MM.1S (cell line): ENCODE data around the gene SEL1L.
"Not testable (repeated sequence)": the region's sequence is repeated elsewhere in the genome, so short reads cannot be mapped to it uniquely, and the experiment has no call there.

Experiments used
- DNase-seq: peaks from one replicate; pipeline ENCODE4 v3.0.0-alpha.2; 2015
- H2AFZ ChIP-seq: fragments of 300-600 bp; sonication (generic); 2 replicates; pipeline ENCODE4 v1.6.0; 2016; ENCODE audit warnings: antibody characterized with exemption, low read length
- H3F3A ChIP-seq: fragments of 300-600 bp; sonication (generic); 2 replicates; pipeline ENCODE4 v1.6.1; 2016; ENCODE audit warnings: mild to moderate bottlenecking, antibody characterized with exemption, low read length, moderate library complexity, mixed read lengths; ENCODE audit not compliant: insufficient read depth
- H3K27ac ChIP-seq: fragments of 300-600 bp; sonication (generic); 2 replicates; pipeline ENCODE4 v1.5.1; 2016; ENCODE audit warnings: mild to moderate bottlenecking, low read length
- H3K27me3 ChIP-seq: fragments of 300-600 bp; sonication (generic); replicated peaks from 2 replicates; pipeline ENCODE4 v1.6.0; 2016; ENCODE audit warnings: low read length; ENCODE audit not compliant: insufficient read depth
- H3K36me3 ChIP-seq: fragments of 300-600 bp; sonication (generic); replicated peaks from 2 replicates; pipeline ENCODE4 v1.6.1; 2016; ENCODE audit warnings: mild to moderate bottlenecking, low read length, mixed read lengths; ENCODE audit not compliant: insufficient read depth
- H3K4me1 ChIP-seq: fragments of 300-600 bp; sonication (generic); 2 replicates; pipeline ENCODE4 v1.6.1; 2016; ENCODE audit warnings: low read length, mixed read lengths
- H3K4me2 ChIP-seq: fragments of 300-600 bp; sonication (generic); 2 replicates; pipeline ENCODE4 v1.6.0; 2016; ENCODE audit warnings: low read depth, low read length
- H3K4me3 ChIP-seq: fragments of 300-600 bp; sonication (generic); 2 replicates; pipeline ENCODE4 v1.5.1; 2016; ENCODE audit warnings: low read length, mixed read lengths
- H3K79me2 ChIP-seq: fragments of 300-600 bp; sonication (generic); 2 replicates; pipeline ENCODE4 v1.6.1; 2016; ENCODE audit warnings: mixed run types, low read length, mixed read lengths
- H3K9ac ChIP-seq: fragments of 300-600 bp; sonication (generic); 2 replicates; pipeline ENCODE4 v1.6.1; 2016; ENCODE audit warnings: low read length, mixed read lengths
- H3K9me2 ChIP-seq: fragments of 300-600 bp; sonication (generic); replicated peaks from 2 replicates; pipeline ENCODE4 v1.6.1; 2016; ENCODE audit warnings: mild to moderate bottlenecking, low read length, mixed read lengths; ENCODE audit not compliant: insufficient read depth
- H3K9me3 ChIP-seq: fragments of 300-600 bp; sonication (generic); replicated peaks from 2 replicates; pipeline ENCODE4 v1.6.1; 2016; ENCODE audit warnings: mild to moderate bottlenecking, low read length, mixed read lengths; ENCODE audit not compliant: insufficient read depth
- H4K20me1 ChIP-seq: fragments of 300-600 bp; sonication (generic); 2 replicates; pipeline ENCODE4 v1.6.1; 2016; ENCODE audit warnings: mild to moderate bottlenecking, low read length, moderate library complexity, mixed read lengths; ENCODE audit not compliant: insufficient read depth
- CTCF ChIP-seq: fragments of 300-600 bp; sonication (generic); IDR thresholded peaks from 2 replicates; pipeline ENCODE4 v1.5.1; 2016; ENCODE audit warnings: antibody characterized with exemption, low read length, mixed read lengths
- EZH2 ChIP-seq: fragments of 300-600 bp; sonication (generic); optimal IDR thresholded peaks from 2 replicates; pipeline ENCODE3; 2017; ENCODE audit warnings: low read depth, mild to moderate bottlenecking, antibody characterized with exemption, low read length, mixed read lengths
- EZH2phosphoT487 ChIP-seq: fragments of 300-600 bp; sonication (generic); IDR thresholded peaks from 2 replicates; pipeline ENCODE4 v1.6.1; 2018; ENCODE audit warnings: antibody characterized with exemption, low read length

SEL1L gene

DNA sequence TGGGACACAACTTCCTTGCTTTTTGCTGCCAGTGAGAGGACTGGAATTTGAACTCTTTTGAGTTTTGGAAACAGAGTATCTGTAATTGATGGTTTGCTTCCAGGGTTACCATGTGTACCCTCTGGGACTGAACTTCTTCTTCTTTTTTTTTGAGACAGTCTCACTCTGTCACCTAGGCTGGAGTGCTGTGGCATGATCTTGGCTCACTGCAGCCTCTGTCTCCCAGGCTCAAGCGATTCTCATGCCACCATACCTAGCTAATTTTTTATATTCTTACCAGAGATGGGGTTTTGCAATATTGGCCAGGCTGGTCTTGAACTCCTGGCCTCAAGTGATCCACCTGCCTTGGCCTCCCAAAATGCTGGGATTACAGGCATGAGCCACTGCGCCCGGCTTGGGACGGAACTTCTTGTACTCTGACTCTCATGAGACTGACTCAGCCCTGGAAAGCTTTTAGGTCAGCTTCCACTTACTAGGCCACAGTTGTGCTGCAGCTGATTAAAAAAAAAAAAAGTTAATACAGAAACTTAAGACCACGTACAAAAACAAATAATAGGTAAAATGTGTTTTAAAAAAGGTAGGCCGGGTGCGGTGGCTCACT lies 15.8 kb downstream of the SEL1L start:
- Histone ChIP-seq H3K79me2 (peaks cover 80% of the 10 kb centered on the region), H3K4me2 (no peak overlapping the region), H3K4me1 (peaks cover 23% of the 10 kb centered on the region; the same call in 1 of the 2 replicates), H3K27ac (no peak overlapping the region), H3K9me3 (no peaks in the 10 kb centered on the region), H4K20me1 (no peaks in the 10 kb centered on the region), H3K9me2 (no peaks in the 10 kb centered on the region), H3K4me3 (no peak overlapping the region), H3K9ac (no peak overlapping the region), H3F3A (no peaks in the 10 kb centered on the region; the same call in 1 of the 2 replicates), H3K36me3 (peaks cover 4% of the 10 kb centered on the region; the same call in 1 of the 2 replicates), H2AFZ (no peak overlapping the region), H3K27me3 (no peaks in the 10 kb centered on the region)
- no peak for DNase-seq
- TF ChIP-seq CTCF, result no peak
- no peak for TF ChIP-seq EZH2phosphoT487
- no peak for TF ChIP-seq EZH2

DNA sequence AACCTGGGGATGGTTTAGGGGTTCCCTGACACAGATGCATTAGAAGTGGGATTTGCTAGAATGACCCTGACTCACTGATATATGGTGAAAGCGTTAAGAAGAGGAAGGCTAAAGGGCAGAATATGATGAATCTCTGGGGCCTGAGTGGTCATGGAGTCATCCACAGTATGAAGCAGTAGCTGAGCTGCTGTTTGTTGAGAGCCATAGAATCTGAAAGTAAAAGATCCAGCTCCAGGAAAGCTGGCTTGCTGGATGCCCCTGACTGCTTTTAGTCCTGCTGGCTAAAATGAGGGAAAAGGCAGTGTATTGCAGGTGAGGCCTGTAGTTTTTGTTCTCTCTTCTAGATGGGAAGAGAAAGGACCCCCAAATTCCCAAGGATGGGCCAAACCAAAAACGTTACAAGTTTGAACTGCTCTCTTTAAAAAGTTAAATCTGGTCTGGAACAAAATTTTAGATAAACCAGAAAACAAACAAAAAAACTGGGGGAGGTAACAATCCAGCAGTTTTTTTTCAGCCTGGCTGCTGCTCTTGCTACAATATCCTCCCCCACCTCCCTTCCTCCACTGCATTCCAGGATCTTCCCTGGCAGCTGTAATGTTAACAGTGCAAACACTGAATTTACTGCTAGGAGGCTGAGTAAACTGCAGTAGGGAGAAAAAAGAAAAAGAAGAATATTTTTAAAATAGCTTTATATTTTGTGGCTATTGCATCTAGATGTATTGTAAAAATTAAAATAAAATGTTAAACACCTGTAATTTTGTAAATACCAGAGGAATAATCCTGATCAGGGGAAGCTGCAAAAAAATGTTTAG lies 16.5 kb downstream of the SEL1L start:
- no peaks in the 10 kb centered on the region for H3K27me3 ChIP-seq
- no peaks in the 10 kb centered on the region for H3K9me2 ChIP-seq
- H3K36me3 ChIP-seq, result peaks cover 4% of the 10 kb centered on the region; the same call in 1 of the 2 replicates
- H3F3A ChIP-seq, result no peaks in the 10 kb centered on the region; the same call in 1 of the 2 replicates
- no peak for DNase-seq
- no peaks in the 10 kb centered on the region for H4K20me1 ChIP-seq
- H3K79me2 ChIP-seq, result peaks cover 80% of the 10 kb centered on the region
- no peak overlapping the region for H3K4me3 ChIP-seq
- H3K9me3 ChIP-seq, result no peaks in the 10 kb centered on the region
- no peak overlapping the region for H3K9ac ChIP-seq
- no peak overlapping the region for H3K4me2 ChIP-seq
- H3K4me1 ChIP-seq, result peaks cover 21% of the 10 kb centered on the region; the same call in 1 of the 2 replicates
- H3K27ac ChIP-seq, result no peak overlapping the region
- H2AFZ ChIP-seq, result no peak overlapping the region
- no peak for TF ChIP-seq CTCF
- no peak for TF ChIP-seq EZH2

DNA sequence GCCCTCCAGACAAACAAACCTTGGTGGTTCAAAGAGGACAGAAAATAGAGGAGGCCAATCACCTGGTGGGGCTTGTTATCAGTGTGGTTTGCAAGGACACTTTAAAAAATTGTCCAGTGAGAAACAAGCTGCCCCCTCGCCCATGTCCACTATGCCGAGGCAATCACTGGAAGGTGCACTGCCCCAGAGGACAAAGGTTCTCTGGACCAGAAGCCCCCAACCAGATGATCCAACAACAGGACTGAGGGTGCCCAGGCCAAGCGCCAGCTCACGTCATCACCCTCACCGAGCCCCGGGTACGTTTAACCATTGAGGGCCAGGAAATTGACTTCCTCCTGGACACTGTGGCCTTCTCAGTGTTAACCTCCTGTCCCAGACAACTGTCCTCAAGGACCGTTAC lies 17.7 kb downstream of the SEL1L start:
- H4K20me1 ChIP-seq, H2AFZ ChIP-seq, H3K9ac ChIP-seq, H3K9me2 ChIP-seq, H3K27me3 ChIP-seq, H3K4me3 ChIP-seq, H3K4me2 ChIP-seq, DNase-seq, H3F3A ChIP-seq, H3K9me3 ChIP-seq, H3K27ac ChIP-seq, H3K36me3 ChIP-seq: not testable (repeated sequence)
- peaks cover 19% of the 10 kb centered on the region; the same call in 1 of the 2 replicates for H3K4me1 ChIP-seq
- H3K79me2 ChIP-seq, result peaks cover 82% of the 10 kb centered on the region

DNA sequence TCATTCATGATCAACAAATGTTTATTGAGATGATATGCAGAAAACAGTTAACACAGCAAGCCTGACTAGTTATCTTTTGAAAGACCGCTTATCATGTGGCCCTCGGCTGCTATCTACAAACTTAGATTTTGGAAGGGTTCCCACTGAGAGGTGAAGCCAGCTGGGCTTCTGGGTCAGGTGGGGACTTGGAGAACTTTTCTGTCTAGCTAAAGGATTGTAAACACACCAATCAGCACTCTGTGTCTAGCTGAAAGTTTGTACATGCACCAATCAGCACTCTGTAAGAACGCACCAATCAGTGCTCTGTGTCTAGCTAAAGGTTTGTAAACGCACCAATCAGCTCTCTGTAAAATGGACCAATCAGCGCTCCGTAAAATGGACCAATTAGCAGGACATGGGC lies 20.8 kb downstream of the SEL1L start:
- not testable (repeated sequence) for DNase-seq, H3K4me2 ChIP-seq, H3K9me3 ChIP-seq, H3K36me3 ChIP-seq, H3K27ac ChIP-seq, H2AFZ ChIP-seq, H3K9me2 ChIP-seq, H3K27me3 ChIP-seq, H3F3A ChIP-seq, H3K9ac ChIP-seq, H3K4me3 ChIP-seq, H4K20me1 ChIP-seq
- peaks cover 84% of the 10 kb centered on the region for H3K79me2 ChIP-seq
- peaks cover 13% of the 10 kb centered on the region; the same call in 1 of the 2 replicates for H3K4me1 ChIP-seq
